WTC11 (cell line): ENCODE results near the gene DNAH17. TPM values are rescaled to one million over a fixed set of nuclear protein-coding genes. Genes with fewer than 3 reads are reported as not detected.

ENCODE experiments used
- ATAC-seq: fragments of 200-7000 bp; cut with Tn5 transposase; 2 replicates; pipeline ENCODE4 v1.10.0; 2021; ENCODE audit warnings: mild to moderate bottlenecking, moderate library complexity
- CTCF ChIA-PET: fragments of 300-600 bp; sonication (Branson Sonifier 250); formaldehyde crosslinking; loops from one replicate; lab custom pipeline; 2021; ENCODE audit warnings: antibody characterized with exemption; lab: Charles Lee
- POLR2A ChIA-PET: fragments of 350-600 bp; sonication (Branson Sonifier 250); formaldehyde crosslinking; loops from one replicate; lab custom pipeline; 2021; ENCODE audit warnings: antibody characterized with exemption; lab: Charles Lee
- DNase-seq: peaks from one replicate; pipeline ENCODE4 v3.0.0; 2021; ENCODE audit warnings: low spot score
- H3K27ac Mint-ChIP-seq: 2 replicates; pipeline ENCODE4 v1.8.0; 2021; ENCODE audit warnings: mixed read lengths
- H3K27me3 Mint-ChIP-seq: 2 replicates; pipeline ENCODE4 v1.8.0; 2021; ENCODE audit warnings: low read depth, mild to moderate bottlenecking, moderate library complexity, mixed read lengths
- H3K36me3 Mint-ChIP-seq: 2 replicates; pipeline ENCODE4 v1.8.0; 2021; ENCODE audit warnings: mixed read lengths
- H3K4me1 Mint-ChIP-seq: 2 replicates; pipeline ENCODE4 v1.8.0; 2022; ENCODE audit warnings: mixed read lengths
- H3K4me3 Mint-ChIP-seq: 2 replicates; pipeline ENCODE4 v1.8.0; 2021; ENCODE audit warnings: mild to moderate bottlenecking, moderate library complexity, mixed read lengths
- H3K9me3 Mint-ChIP-seq: 2 replicates; pipeline ENCODE4 v1.8.0; 2021; ENCODE audit warnings: mixed read lengths
- CDX4 ChIP-seq: fragments of 250-450 bp; sonication (Bioruptor Pico); IDR thresholded peaks from 2 replicates; pipeline ENCODE4 v1.9.0; 2021; ENCODE audit warnings: moderate library complexity, mild to moderate bottlenecking, inconsistent platforms, borderline replicate concordance
- ESRRA ChIP-seq: sonication (generic); formaldehyde crosslinking; IDR thresholded peaks from 2 replicates; pipeline ENCODE4 v1.8.1; 2022; ENCODE audit warnings: mild to moderate bottlenecking, missing genetic modification reagents, borderline replicate concordance
- ETV6 ChIP-seq: sonication (generic); formaldehyde crosslinking; IDR thresholded peaks from 2 replicates; pipeline ENCODE4 v1.8.1; 2022; ENCODE audit warnings: mild to moderate bottlenecking, missing genetic modification reagents
- FOXP1 ChIP-seq: sonication (generic); formaldehyde crosslinking; IDR thresholded peaks from 2 replicates; pipeline ENCODE4 v1.8.0; 2022; ENCODE audit warnings: missing genetic modification reagents, mild to moderate bottlenecking, moderate library complexity, borderline replicate concordance
- GABPB1 ChIP-seq: sonication (generic); formaldehyde crosslinking; IDR thresholded peaks from 2 replicates; pipeline ENCODE4 v1.8.1; 2023; ENCODE audit warnings: mild to moderate bottlenecking, missing genetic modification reagents
- HMGA2 ChIP-seq: fragments of 250-450 bp; sonication (Bioruptor Pico); IDR thresholded peaks from 2 replicates; pipeline ENCODE4 v1.4.0; 2021; ENCODE audit warnings: mild to moderate bottlenecking, moderate library complexity
- MAX ChIP-seq: sonication (generic); formaldehyde crosslinking; IDR thresholded peaks from 2 replicates; pipeline ENCODE4 v1.8.0; 2022; ENCODE audit warnings: mild to moderate bottlenecking, missing genetic modification reagents
- NFE2L1 ChIP-seq: sonication (generic); formaldehyde crosslinking; IDR thresholded peaks from 2 replicates; pipeline ENCODE4 v1.8.1; 2023; ENCODE audit warnings: missing genetic modification reagents
- NFYB ChIP-seq: sonication (generic); formaldehyde crosslinking; conservative IDR thresholded peaks from 2 replicates; pipeline ENCODE4 v1.8.0; 2022; ENCODE audit warnings: low read depth, missing genetic modification reagents
- OVOL2 ChIP-seq: fragments of 250-450 bp; sonication (Bioruptor Pico); IDR thresholded peaks from 2 replicates; pipeline ENCODE4 v1.9.0; 2021; ENCODE audit warnings: mild to moderate bottlenecking, borderline replicate concordance
- SMAD3 ChIP-seq: sonication (generic); formaldehyde crosslinking; IDR thresholded peaks from 2 replicates; pipeline ENCODE4 v1.8.0; 2022; ENCODE audit warnings: missing genetic modification reagents, mild to moderate bottlenecking, borderline replicate concordance
- ZNF121 ChIP-seq: sonication (generic); formaldehyde crosslinking; IDR thresholded peaks from 2 replicates; pipeline ENCODE4 v1.8.0; 2023; ENCODE audit warnings: missing genetic modification reagents
- ZNF263 ChIP-seq: sonication (generic); formaldehyde crosslinking; IDR thresholded peaks from 2 replicates; pipeline ENCODE4 v1.8.1; 2022; ENCODE audit warnings: low read depth, mild to moderate bottlenecking, moderate library complexity, missing genetic modification reagents
- ZNF317 ChIP-seq: sonication (generic); formaldehyde crosslinking; IDR thresholded peaks from 2 replicates; pipeline ENCODE4 v1.8.1; 2023; ENCODE audit warnings: low read depth, mild to moderate bottlenecking, moderate library complexity, missing genetic modification reagents, borderline replicate concordance
- ZNF396 ChIP-seq: fragments of 250-450 bp; sonication (Bioruptor Pico); IDR thresholded peaks from 2 replicates; pipeline ENCODE4 v1.8.0; 2021; ENCODE audit warnings: mild to moderate bottlenecking, moderate library complexity, borderline replicate concordance
- ZNF671 ChIP-seq: fragments of 250-450 bp; sonication (Bioruptor Pico); IDR thresholded peaks from 2 replicates; pipeline ENCODE4 v1.8.0; 2021; ENCODE audit warnings: mild to moderate bottlenecking
- total RNA-seq: library from RNA; stranded (reverse); gene quantifications from 3 replicates; pipeline ENCODE4 v1.2.3, GENCODE V29; 2021
- TF ChIP-seq, protein P1 (sequence below): sonication (generic); formaldehyde crosslinking; IDR thresholded peaks from 2 replicates; pipeline ENCODE4 v1.8.1; 2022; ENCODE audit warnings: missing genetic modification reagents, borderline replicate concordance
- TF ChIP-seq, protein P2 (sequence below): sonication (generic); formaldehyde crosslinking; IDR thresholded peaks from 2 replicates; pipeline ENCODE4 v1.8.0; 2022; ENCODE audit warnings: mild to moderate bottlenecking, missing genetic modification reagents

DNAH17 gene
- total RNA-seq, 1 experiment from 2014 or later = 0.87 TPM

DNA sequence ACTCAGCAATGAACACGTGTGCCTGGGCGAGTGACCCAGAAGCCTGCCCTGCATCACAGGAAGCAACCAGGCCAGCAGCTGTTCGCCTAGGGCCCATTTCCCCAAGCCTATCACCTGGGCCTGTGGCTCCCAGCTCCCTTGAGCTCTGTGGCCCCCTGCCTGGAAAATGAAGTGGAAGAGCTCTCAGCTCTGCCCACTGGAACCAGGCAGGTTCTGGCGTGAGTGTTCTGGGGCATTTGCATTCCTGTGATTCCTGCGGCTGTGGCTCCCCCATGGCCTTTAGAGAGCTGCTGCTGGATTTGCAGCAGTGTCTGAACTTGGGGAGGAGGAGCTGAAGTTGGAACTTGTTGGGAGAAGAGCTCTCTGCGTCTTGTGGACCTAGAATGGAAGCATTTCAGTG, 175.9 kb downstream of the DNAH17 start:
- ATAC-seq (no peak), DNase-seq (no peak)
- peaks cover 80% of the 10 kb centered on the region for H3K36me3 Mint-ChIP-seq

GRCh38 chr17:78400581-78401240, 176.5 kb downstream of the DNAH17 start:
- H3K36me3 Mint-ChIP-seq = peaks cover 83% of the 10 kb centered on the region
- H3K4me1 Mint-ChIP-seq = no peaks in the 10 kb centered on the region
- no peak overlapping the region for H3K4me3 Mint-ChIP-seq
- H3K27me3 Mint-ChIP-seq = no peaks in the 10 kb centered on the region
- no peaks in the 10 kb centered on the region for H3K9me3 Mint-ChIP-seq
- ChIA-PET POLR2A (interaction anchor here (1.0 kb wide), 1 partner anchor 21 kb away, joined by 4 read pairs; no protein-coding TSS in a partner anchor), CTCF (interaction anchor here (0.9 to 2.4 kb wide), 6 partner anchors 10 to 39 kb away, joined by 3 to 11 read pairs (median 8); no protein-coding TSS in a partner anchor)
- peak overlapping the region; percentile 60; the same call in 1 of the 2 replicates for H3K27ac Mint-ChIP-seq
- no peak for TF ChIP-seq GABPB1
- no peak for TF ChIP-seq NFYB (CRISPR knock-in tag)
- TF ChIP-seq ZNF263 = no peak
- no peak for TF ChIP-seq OVOL2 (CRISPR knock-in tag)
- no peak for TF ChIP-seq ETV6 (CRISPR knock-in tag)
- TF ChIP-seq FOXP1 = 0 out of 2 replicates have a peak, but pooled peaks have one; percentile 8
- DNase-seq (no peak), ATAC-seq (no peak)

More for the DNA sequence above, 175.9 kb downstream of the DNAH17 start:
- ChIA-PET POLR2A (interaction anchor here (1.0 kb wide), 1 partner anchor 21 kb away, joined by 4 read pairs; no protein-coding TSS in a partner anchor), CTCF (interaction anchor here (0.9 to 2.4 kb wide), 6 partner anchors 10 to 40 kb away, joined by 3 to 11 read pairs (median 8); no protein-coding TSS in a partner anchor)
- TF ChIP-seq ZNF121 (CRISPR knock-in tag) (no peak), MAX (CRISPR knock-in tag) (no peak), HMGA2 (CRISPR knock-in tag) (no peak), FOXP1 (0 out of 2 replicates have a peak, but pooled peaks have one; percentile 5)
- H3K27me3 Mint-ChIP-seq = no peaks in the 10 kb centered on the region
- no peaks in the 10 kb centered on the region for H3K9me3 Mint-ChIP-seq
- H3K27ac Mint-ChIP-seq = peak overlapping the region; percentile 45; the same call in 1 of the 2 replicates
- H3K4me3 Mint-ChIP-seq = no peak overlapping the region
- no peaks in the 10 kb centered on the region for H3K4me1 Mint-ChIP-seq

- POLR2A ChIA-PET = no interaction called here
- H3K4me3 Mint-ChIP-seq = no peak overlapping the region
- no peaks in the 10 kb centered on the region for H3K27me3 Mint-ChIP-seq
- DNase-seq (no peak), ATAC-seq (no peak)
- H3K27ac Mint-ChIP-seq = no peak overlapping the region
- CTCF ChIA-PET = interaction anchor here (2.4 kb wide), 1 partner anchor 12 kb away, joined by 9 read pairs; no protein-coding TSS in a partner anchor
- no peak for TF ChIP-seq ZNF317 (CRISPR knock-in tag)
- TF ChIP-seq GABPB1 = peak; percentile 71; the same call in 1 of the 2 replicates
- H3K36me3 Mint-ChIP-seq = peaks cover 83% of the 10 kb centered on the region
- H3K4me1 Mint-ChIP-seq = no peaks in the 10 kb centered on the region
- no peaks in the 10 kb centered on the region for H3K9me3 Mint-ChIP-seq
Measured at GRCh38 chr17:78399693-78400144, 177.5 kb downstream of the DNAH17 start.

DNA sequence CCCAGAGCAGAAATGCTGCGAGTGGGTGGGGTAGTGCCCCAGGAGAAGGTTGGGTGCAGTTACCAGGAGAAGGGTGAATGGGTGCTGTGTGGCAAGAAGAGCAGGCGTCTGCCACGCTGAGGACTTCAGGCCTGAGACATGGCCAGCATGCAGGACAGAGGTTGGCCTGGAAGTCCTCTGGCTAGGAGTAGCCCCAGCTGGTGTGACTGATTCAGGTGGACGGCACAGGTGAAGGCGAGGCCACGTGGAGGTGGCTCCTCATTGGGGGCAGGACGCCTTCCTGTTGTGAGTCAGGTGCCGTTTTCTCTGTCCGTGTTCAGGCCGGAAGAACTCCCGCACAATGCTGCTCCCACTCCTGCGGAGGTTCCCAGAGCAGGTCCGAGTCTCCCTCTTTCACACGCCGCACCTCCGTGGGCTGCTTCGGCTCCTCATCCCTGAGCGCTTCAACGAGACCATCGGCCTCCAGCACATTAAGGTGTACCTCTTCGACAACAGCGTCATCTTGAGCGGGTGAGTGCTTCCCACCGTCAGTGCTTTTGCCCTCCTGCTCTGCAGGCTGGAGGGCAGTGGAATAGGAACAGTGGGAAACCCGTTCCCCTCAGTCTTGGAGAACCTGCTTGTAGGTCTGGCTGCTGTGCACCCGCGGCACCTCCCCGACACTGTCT, 178.0 kb downstream of the DNAH17 start:
- Mint-ChIP-seq H3K36me3 (peaks cover 80% of the 10 kb centered on the region), H3K4me3 (no peak overlapping the region), H3K9me3 (no peaks in the 10 kb centered on the region), H3K4me1 (no peaks in the 10 kb centered on the region), H3K27ac (peak overlapping the region; percentile 23; the same call in 1 of the 2 replicates), H3K27me3 (no peaks in the 10 kb centered on the region)
- ChIA-PET CTCF (interaction anchor here (2.4 kb wide), 1 partner anchor 13 kb away, joined by 9 read pairs; no protein-coding TSS in a partner anchor), POLR2A (no interaction called here)
- TF ChIP-seq ZNF396 (CRISPR knock-in tag) (no peak), SMAD3 (no peak), NFE2L1 (CRISPR knock-in tag) (no peak), ZNF671 (CRISPR knock-in tag) (no peak), ESRRA (CRISPR knock-in tag) (no peak), FOXP1 (no peak), CDX4 (CRISPR knock-in tag) (no peak)
- TF ChIP-seq, protein P1, sequence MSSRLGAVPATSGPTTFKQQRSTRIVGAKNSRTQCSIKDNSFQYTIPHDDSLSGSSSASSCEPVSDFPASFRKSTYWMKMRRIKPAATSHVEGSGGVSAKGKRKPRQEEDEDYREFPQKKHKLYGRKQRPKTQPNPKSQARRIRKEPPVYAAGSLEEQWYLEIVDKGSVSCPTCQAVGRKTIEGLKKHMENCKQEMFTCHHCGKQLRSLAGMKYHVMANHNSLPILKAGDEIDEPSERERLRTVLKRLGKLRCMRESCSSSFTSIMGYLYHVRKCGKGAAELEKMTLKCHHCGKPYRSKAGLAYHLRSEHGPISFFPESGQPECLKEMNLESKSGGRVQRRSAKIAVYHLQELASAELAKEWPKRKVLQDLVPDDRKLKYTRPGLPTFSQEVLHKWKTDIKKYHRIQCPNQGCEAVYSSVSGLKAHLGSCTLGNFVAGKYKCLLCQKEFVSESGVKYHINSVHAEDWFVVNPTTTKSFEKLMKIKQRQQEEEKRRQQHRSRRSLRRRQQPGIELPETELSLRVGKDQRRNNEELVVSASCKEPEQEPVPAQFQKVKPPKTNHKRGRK (CRISPR knock-in tag) = no peak
- TF ChIP-seq, protein P2, sequence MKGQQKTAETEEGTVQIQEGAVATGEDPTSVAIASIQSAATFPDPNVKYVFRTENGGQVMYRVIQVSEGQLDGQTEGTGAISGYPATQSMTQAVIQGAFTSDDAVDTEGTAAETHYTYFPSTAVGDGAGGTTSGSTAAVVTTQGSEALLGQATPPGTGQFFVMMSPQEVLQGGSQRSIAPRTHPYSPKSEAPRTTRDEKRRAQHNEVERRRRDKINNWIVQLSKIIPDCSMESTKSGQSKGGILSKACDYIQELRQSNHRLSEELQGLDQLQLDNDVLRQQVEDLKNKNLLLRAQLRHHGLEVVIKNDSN = no peak
- DNase-seq (no peak), ATAC-seq (no peak)
